HL-60 (cell line): ENCODE data around the gene IQGAP3.

ENCODE experiments used
- GABPA ChIP-seq: IDR thresholded peaks from 2 replicates; pipeline ENCODE4 v1.6.1; 2012; ENCODE audit warnings: low read depth
- POLR2AphosphoS5 ChIP-seq: IDR thresholded peaks from 2 replicates; pipeline ENCODE4 v1.6.1; 2012; ENCODE audit warnings: low read depth
- TF ChIP-seq, protein P1 (sequence below): IDR thresholded peaks from one replicate; pipeline ENCODE4 v1.5.1; 2011; ENCODE audit warnings: low read length, control low read depth, inconsistent platforms; ENCODE audit not compliant: insufficient read depth
- TF ChIP-seq, protein P2 (sequence below): IDR thresholded peaks from 2 replicates; pipeline ENCODE4 v1.6.1; 2012; ENCODE audit warnings: low read depth; ENCODE audit not compliant: insufficient replicate concordance

DNA sequence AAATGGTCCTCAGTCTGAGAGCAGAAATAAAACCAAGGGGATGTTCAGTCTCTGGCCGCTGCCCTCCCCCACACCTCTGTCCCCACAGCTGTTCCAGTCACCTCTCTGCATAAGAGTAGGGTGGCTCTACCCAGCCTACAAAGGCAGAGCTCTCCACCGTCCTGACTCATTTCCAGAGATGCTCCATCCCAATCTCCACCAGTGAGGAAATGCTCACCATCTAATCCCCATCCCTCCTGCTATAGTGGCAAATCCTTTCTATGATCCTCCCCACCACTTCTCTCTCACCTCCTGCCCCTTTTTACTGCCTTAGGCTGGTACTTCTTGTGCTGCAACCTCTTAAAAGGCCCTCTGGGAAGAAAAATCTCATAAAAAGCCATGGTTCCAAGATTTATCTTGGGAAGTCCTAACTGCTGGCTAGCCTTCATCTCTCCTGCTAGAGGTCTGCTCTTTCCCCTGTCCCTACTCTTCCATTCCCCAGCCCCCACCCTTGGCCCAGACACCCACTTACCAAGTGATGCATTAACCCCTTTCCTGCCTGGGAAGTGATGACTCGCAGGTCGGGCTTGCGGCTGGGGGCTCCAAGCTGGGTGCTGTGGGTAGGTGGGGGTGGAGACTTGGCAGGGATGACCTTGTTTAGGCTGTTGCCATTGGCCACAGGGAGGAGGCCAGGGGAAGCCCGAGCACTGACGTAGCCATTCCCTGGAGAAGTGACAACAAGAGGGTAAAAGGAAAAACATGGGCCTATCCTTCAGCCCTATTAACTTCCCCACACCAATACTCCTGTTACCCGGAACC, 95.7 kb downstream of the IQGAP3 start:
- TF ChIP-seq, protein P1, sequence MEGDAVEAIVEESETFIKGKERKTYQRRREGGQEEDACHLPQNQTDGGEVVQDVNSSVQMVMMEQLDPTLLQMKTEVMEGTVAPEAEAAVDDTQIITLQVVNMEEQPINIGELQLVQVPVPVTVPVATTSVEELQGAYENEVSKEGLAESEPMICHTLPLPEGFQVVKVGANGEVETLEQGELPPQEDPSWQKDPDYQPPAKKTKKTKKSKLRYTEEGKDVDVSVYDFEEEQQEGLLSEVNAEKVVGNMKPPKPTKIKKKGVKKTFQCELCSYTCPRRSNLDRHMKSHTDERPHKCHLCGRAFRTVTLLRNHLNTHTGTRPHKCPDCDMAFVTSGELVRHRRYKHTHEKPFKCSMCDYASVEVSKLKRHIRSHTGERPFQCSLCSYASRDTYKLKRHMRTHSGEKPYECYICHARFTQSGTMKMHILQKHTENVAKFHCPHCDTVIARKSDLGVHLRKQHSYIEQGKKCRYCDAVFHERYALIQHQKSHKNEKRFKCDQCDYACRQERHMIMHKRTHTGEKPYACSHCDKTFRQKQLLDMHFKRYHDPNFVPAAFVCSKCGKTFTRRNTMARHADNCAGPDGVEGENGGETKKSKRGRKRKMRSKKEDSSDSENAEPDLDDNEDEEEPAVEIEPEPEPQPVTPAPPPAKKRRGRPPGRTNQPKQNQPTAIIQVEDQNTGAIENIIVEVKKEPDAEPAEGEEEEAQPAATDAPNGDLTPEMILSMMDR = no peak
- no peak for TF ChIP-seq POLR2AphosphoS5
- TF ChIP-seq, protein P2, sequence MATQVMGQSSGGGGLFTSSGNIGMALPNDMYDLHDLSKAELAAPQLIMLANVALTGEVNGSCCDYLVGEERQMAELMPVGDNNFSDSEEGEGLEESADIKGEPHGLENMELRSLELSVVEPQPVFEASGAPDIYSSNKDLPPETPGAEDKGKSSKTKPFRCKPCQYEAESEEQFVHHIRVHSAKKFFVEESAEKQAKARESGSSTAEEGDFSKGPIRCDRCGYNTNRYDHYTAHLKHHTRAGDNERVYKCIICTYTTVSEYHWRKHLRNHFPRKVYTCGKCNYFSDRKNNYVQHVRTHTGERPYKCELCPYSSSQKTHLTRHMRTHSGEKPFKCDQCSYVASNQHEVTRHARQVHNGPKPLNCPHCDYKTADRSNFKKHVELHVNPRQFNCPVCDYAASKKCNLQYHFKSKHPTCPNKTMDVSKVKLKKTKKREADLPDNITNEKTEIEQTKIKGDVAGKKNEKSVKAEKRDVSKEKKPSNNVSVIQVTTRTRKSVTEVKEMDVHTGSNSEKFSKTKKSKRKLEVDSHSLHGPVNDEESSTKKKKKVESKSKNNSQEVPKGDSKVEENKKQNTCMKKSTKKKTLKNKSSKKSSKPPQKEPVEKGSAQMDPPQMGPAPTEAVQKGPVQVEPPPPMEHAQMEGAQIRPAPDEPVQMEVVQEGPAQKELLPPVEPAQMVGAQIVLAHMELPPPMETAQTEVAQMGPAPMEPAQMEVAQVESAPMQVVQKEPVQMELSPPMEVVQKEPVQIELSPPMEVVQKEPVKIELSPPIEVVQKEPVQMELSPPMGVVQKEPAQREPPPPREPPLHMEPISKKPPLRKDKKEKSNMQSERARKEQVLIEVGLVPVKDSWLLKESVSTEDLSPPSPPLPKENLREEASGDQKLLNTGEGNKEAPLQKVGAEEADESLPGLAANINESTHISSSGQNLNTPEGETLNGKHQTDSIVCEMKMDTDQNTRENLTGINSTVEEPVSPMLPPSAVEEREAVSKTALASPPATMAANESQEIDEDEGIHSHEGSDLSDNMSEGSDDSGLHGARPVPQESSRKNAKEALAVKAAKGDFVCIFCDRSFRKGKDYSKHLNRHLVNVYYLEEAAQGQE = no peak
- no peak for TF ChIP-seq GABPA
